ES-I3 (cell line): ENCODE measurements around the gene COX8A.
"Not testable (repeated sequence)": the region's sequence is repeated elsewhere in the genome, so short reads cannot be mapped to it uniquely, and the experiment has no call there.

Experiments used
- H3K36me3 ChIP-seq: 2 replicates; pipeline ENCODE4 v1.6.1; 2013; ENCODE audit warnings: mild to moderate bottlenecking, low read length, control low read depth, moderate library complexity; ENCODE audit not compliant: insufficient read depth
- H3K4me1 ChIP-seq: 2 replicates; pipeline ENCODE4 v1.6.1; 2013; ENCODE audit warnings: mild to moderate bottlenecking, control low read depth, low read length; ENCODE audit not compliant: insufficient read depth
- H3K9ac ChIP-seq: 2 replicates; pipeline ENCODE4 v1.6.1; 2013; ENCODE audit warnings: low read depth, mild to moderate bottlenecking, low read length, moderate library complexity
- H3K9me3 ChIP-seq: 2 replicates; pipeline ENCODE4 v1.6.1; 2013; ENCODE audit warnings: mild to moderate bottlenecking, low read length, moderate library complexity; ENCODE audit not compliant: control insufficient read depth, insufficient read depth

The COX8A gene

DNA sequence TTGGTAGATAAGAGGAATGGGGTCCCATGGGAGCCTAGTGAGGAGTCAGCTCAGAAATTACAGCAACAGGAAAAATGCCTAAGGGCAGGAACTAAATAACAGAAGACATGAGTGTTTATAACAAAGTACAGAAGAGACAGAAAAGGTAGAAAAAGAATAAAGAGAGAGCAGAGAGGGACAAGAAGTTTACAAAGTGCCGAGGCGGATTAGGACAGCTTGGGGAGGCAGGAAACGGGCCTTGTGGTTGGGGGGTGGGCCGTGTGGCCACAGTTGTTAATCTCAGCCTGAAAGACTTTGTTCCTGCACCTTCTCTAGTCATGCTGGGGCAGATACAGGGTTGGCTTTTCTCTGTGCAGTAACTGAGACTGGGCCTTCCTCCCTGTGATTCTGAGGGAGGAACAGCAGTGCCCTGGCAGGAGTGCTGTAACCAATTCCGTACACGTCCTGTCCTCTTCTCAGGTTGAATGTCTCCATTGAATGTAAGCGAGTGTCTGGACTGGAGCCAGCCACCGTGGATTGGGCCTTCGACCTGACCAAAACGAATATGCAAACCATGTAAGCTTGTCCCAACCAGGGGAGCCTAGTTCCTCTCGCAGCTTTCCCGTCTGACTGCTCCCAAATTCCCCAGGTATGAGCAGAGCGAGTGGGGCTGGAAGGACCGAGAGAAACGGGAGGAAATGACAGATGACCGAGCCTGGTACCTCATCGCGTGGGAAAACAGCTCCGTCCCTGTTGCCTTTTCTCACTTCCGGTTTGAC, 22.5 kb upstream of the COX8A start:
- Histone ChIP-seq H3K36me3 (peaks cover 8% of the 10 kb centered on the region; the same call in 1 of the 2 replicates), H3K9me3 (no peaks in the 10 kb centered on the region), H3K9ac (no peak overlapping the region), H3K4me1 (no peaks in the 10 kb centered on the region)

DNA sequence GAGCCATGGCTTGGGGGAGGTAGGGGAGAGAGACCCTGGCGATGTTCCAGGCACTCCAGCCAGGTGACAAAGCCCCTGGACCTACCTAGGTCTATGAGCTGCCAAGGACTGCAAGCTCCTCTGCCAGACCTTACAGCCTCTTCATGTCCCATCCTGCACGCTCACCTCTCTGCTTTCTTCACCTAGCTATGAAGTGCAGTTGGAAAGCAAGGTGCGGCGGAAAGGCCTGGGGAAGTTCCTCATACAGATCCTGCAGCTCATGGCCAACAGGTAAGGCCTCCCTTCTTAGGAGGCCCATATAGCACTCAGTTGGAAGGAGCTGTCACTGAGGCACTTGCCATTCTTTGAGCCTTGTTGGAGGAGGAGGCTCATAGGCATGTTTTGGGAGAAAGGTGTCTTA, 21.9 kb upstream of the COX8A start:
- Histone ChIP-seq H3K9me3 (no peaks in the 10 kb centered on the region), H3K9ac (no peak overlapping the region), H3K4me1 (no peaks in the 10 kb centered on the region), H3K36me3 (peaks cover 8% of the 10 kb centered on the region; the same call in 1 of the 2 replicates)

DNA sequence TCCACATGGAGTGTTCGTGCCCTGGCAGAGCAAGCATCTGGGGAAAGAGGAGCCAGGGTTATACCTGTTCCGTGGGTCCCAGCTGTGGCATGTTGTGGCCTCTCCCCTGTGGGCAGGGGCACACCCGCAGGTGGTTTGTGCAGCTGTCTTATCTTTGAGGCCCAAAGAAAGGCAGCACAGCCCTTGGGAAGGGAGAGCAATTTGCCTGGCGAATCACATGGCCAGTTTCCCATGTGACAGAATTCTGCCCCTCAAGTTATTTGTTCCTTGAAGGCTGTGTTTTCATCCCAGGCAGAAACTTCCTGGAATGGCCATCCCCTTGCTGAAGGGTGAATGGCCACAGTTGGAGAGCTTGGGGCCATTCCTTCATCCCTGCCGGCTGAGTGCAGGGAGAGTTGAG, 16.4 kb upstream of the COX8A start:
- Histone ChIP-seq H3K36me3 (peaks cover 8% of the 10 kb centered on the region; the same call in 1 of the 2 replicates), H3K9me3 (no peaks in the 10 kb centered on the region), H3K9ac (no peak overlapping the region), H3K4me1 (no peaks in the 10 kb centered on the region; the same call in 1 of the 2 replicates)

DNA sequence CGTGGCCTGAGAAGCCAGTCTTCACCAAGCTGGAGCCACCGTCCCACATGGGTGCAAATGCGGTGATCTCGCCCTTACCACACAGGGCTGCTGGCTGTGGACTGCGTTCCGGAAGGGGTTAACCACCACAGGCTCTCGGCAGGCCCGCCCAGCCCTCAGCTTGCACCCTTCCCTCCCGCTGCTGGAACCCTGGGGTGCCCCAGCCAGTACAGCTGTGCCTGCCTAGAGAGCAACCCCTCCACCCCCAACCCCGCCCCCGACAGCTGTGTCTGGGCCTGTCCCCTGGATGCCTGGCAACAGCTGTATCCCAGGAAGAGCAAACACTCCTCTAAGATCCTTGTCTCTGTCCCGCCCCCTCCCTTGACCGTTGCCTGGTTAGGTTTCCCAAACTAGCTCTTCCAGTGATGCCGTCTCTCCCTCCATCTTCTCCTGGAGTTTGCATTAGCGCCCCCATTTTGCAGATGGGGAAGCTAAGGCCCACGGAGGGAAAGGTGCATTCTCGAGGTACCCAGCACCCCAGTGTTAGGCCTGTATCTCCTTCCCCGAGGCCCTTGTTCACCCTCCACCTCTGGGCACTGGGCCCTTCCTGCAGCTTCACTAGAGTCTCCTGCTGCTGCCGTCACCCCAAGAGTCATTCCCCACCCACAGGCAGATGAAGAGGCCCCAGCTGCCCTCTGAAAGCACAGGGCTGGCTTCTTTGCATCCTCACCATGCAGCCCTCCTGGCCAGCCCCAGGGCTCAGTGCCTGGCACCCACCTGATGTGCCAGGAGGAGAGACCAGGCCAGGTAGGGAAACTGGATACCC, 12.6 kb upstream of the COX8A start:
- no peaks in the 10 kb centered on the region; the same call in 1 of the 2 replicates for H3K4me1 ChIP-seq
- H3K9me3 ChIP-seq: no peaks in the 10 kb centered on the region
- no peak overlapping the region for H3K9ac ChIP-seq
- no peaks in the 10 kb centered on the region for H3K36me3 ChIP-seq

DNA sequence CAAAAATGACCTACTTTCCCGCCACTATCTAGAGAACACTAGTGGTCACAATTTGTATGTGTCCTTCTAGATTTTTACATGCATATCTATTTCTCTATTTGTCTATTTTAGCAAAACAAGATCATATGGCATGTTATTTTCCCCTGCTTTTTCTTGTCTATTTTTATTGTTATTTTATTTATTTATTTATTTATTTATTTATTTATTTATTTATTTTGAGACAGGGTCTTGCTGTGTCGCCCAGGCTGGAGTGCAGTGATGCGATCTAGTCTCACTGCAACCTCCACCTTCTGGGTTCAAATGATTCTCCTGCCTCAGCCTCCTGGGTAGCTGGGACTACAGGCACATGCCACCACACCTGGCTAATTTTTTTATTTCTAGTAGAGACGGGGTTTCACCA, 10.5 kb upstream of the COX8A start:
- H3K9me3 ChIP-seq, H3K4me1 ChIP-seq, H3K36me3 ChIP-seq, H3K9ac ChIP-seq: not testable (repeated sequence)

DNA sequence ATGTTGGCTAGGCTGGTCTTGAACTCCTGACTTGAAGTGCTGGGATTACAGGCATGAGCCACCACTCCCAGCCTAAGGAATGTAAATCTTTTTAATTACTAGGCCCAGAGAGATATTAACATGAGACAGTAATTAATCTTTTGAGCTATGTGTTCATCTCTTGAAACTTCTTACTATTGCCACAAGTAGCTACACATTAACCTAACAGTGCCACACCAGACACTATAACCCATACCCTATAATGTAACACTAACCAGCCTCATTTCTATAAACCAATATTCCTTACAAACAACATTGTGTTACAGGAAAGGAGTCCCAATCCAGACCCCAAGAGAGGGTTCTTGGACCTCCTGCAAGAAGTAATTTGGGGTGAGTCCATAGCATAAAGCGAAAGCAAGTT, 8.0 kb upstream of the COX8A start:
- Histone ChIP-seq H3K9ac (no peak overlapping the region), H3K4me1 (no peaks in the 10 kb centered on the region; the same call in 1 of the 2 replicates), H3K36me3 (no peaks in the 10 kb centered on the region), H3K9me3 (no peaks in the 10 kb centered on the region)

DNA sequence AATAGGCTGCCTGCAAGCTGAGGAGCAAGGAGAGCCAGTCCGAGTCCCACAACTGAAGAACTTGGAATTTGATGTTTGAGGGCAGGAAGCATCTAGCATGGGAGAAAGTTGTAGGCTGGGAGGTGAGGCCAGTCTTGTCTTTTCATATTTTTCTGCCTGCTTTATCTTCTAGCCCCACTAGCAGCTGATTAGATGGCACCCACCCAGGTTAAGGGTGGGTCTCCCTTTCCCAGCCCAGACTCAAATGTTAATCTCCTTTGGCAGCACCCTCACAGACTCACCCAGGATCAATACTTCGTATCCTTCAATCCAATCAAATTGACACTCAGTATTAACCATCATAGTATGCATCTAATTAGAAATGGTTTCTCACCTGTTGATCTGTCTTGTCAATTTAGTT, 5.0 kb upstream of the COX8A start:
- H3K9ac ChIP-seq: no peak overlapping the region
- no peaks in the 10 kb centered on the region for H3K9me3 ChIP-seq
- H3K4me1 ChIP-seq: no peaks in the 10 kb centered on the region
- no peaks in the 10 kb centered on the region for H3K36me3 ChIP-seq

DNA sequence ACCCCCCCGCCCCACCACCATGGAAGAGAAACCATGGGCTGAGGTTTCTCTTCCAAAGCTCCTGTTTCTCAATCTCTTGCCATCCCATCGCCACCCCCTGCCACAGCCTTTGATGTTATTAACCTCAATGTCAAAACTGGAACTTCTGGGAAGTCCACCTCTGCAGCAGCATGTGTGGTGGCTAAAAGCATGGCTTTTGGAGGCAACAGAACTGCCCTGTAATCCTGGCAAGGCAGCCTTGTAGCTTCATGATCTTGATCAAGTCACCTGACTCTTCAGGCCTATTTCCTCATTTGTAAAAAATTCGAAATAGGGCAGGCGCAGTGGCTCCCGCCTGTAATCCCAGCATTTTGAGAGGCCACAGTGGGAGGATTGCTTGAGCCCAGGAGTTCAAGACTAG, 3.5 kb upstream of the COX8A start:
- H3K36me3 ChIP-seq: no peaks in the 10 kb centered on the region
- H3K9ac ChIP-seq: no peak overlapping the region
- H3K9me3 ChIP-seq: no peaks in the 10 kb centered on the region
- peaks cover 2% of the 10 kb centered on the region for H3K4me1 ChIP-seq

DNA sequence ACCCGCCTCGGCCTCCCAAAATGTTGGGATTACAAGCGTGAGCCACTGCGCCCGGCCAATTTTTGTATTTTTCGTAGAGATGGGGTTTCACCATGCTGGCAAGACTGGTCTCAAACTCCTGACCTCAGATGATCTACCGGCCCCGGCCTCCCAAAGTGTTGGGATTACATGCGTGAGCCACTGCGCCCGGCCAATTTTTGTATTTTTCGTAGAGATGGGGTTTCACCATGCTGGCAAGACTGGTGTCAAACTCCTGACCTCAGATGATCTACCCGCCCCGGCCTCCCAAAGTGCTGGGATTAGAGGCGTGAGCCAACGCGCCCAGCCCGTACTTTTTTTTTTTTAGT, 535 bp upstream of the COX8A start:
- not testable (repeated sequence) for H3K9me3 ChIP-seq, H3K36me3 ChIP-seq, H3K9ac ChIP-seq
- H3K4me1 ChIP-seq: peaks cover 14% of the 10 kb centered on the region

DNA sequence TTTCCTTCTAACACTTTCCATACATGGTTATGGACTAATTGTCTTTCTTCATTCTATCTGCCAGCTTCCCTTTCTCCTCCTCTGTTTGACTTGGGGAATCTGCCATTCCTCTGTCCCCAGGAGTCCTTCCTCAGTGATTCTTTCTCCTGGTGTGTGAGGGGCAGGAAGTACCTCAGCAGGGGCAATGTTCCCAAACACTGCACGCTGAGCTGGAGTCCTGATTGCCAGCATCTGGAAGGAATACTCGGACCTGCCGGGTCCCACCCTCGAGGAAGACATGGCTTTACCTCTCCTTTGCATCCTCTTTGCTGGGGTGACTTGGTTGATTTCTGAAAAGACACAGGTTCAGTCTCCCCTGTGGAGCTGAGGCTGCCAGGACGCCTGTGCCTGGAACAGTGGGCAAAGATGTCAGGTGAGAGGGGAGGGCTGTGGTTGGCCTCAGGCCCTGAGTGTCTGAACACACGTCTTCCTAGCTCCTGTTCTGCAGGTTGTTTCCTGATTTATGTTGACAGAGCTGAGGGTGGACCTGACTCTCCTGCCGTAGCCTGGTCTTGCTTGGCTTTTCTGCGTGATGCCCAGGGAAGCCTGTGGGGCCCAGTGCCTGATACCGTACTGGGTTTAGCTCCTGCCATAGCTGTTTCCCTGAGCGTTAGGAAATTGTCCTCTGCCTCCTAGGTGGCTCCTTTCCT, 4.3 kb downstream of the COX8A start:
- no peak overlapping the region for H3K9ac ChIP-seq
- peaks cover 27% of the 10 kb centered on the region for H3K4me1 ChIP-seq
- H3K36me3 ChIP-seq: peaks cover 4% of the 10 kb centered on the region; the same call in 1 of the 2 replicates
- no peaks in the 10 kb centered on the region for H3K9me3 ChIP-seq

DNA sequence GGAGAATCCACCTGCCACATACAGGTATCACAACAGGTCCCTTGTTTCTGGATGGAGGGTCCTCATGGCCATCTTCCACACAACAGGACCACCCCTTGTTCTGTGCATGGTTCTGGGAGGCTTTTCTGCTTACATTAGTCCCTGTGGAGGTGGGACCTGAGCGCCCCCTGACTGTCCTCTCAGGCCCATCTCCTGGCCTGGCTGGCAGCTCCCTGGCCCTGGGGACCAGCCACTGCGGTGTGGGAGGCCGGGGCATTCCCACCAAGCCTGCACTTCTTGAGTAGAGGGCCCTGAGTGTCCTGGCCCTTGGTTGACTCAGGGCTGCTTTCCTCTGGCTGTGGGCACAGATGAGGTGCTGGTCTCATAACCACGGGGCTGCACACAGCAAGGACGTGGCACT, 5.0 kb downstream of the COX8A start:
- Histone ChIP-seq H3K9me3 (no peaks in the 10 kb centered on the region), H3K9ac (no peak overlapping the region), H3K4me1 (peaks cover 27% of the 10 kb centered on the region), H3K36me3 (peaks cover 4% of the 10 kb centered on the region; the same call in 1 of the 2 replicates)

DNA sequence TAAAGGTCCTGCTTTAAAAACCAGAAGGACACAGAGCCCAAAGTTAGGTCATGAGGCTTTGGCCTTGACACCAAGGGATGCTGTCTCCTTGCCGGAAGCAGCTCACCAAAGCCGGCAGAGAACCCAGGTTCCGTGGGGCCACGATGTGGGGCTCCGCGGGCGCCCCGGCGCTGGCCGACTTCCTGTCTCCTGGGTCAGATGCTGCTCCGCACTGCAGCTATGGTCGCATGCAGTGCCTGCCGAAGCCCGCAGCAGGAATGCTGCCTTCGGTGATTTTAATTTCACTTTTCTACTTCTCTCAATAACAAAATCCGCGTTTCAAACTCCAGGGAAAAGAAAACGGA, 11.4 kb downstream of the COX8A start:
- peak overlapping the region; percentile 92 for H3K9ac ChIP-seq
- peaks cover 8% of the 10 kb centered on the region; the same call in 1 of the 2 replicates for H3K36me3 ChIP-seq
- no peaks in the 10 kb centered on the region for H3K9me3 ChIP-seq
- H3K4me1 ChIP-seq: peaks cover 17% of the 10 kb centered on the region; the same call in 1 of the 2 replicates

DNA sequence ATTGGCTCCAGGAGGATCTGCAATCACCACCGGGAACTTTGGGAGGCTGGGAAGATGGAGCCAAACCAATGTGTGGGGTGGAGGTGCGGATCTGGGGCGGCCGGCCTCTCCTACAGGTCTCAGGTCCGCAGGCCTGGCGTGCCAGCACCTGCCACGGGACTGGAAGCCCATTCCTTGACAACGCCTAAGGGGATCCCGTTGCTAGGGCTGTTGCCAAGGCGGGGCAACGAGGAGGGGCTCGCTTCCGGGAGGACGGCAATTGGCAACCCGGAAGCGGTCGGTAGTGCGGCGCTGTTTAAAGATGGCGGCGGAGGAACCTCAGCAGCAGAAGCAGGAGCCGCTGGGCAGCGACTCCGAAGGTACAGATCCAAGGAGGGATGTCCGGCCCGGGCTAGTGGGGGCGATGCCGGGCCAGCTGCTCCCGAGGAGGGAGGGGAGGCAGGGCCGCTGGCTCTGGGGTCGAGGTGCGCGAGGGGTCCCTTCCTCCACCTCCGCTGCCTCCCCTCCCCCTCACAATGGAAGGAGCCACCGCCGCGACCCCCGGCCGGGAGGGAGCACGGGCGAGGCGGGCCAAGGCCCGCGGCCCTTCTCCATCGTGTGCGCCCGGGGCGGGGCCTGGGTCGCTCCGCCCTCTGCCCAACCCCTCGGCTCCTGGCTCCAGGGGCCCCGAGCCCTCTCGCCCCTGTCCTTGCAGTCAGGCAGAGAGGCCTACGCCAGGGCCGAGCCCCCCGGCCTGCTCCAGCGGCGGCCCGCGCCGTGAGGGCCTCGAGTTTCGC, 11.9 kb downstream of the COX8A start, which contains the start of gene OTUB1:
Gene OTUB1 (plus strand): TSS at position 283 of the 776 bp plus-strand sequence. CDS start 19 bp downstream, at position 302.
- Histone ChIP-seq H3K9me3 (no peaks in the 10 kb centered on the region), H3K4me1 (peaks cover 17% of the 10 kb centered on the region; the same call in 1 of the 2 replicates), H3K36me3 (peaks cover 8% of the 10 kb centered on the region; the same call in 1 of the 2 replicates), H3K9ac (peak within 1 kb of the TSS; percentile 92)
